Activated T-cell treated with anti-CD3 and anti-CD28 coated beads, Interleukin-2, amount 50 U/mL, for 48 hours (primary cell): ENCODE measurements around the gene WSB1.

Source experiments
- DNase-seq, 2 experiments: peaks; one replicate each; pipeline ENCODE4 v3.0.0-alpha.2; 2020

Gene WSB1

GRCh38 chr17:27281438-27281837 is 12.5 kb upstream of the WSB1 start:
- DNase-seq: no peak

- no peak for DNase-seq
These were observed 11.8 kb upstream of the WSB1 start for GRCh38 chr17:27282054-27282551.

- no peak for DNase-seq
These were observed 10.9 kb upstream of the WSB1 start for GRCh38 chr17:27283060-27283459.

GRCh38 chr17:27283751-27284150 is 10.2 kb upstream of the WSB1 start:
- DNase-seq: no peak

- DNase-seq: no peak
These were observed 9.0 kb upstream of the WSB1 start for GRCh38 chr17:27284811-27285415.

GRCh38 chr17:27285516-27285915 is 8.4 kb upstream of the WSB1 start:
- no peak for DNase-seq

- no peak for DNase-seq
These were observed 5.7 kb upstream of the WSB1 start for GRCh38 chr17:27288183-27288582.

GRCh38 chr17:27289856-27290255 is 4.1 kb upstream of the WSB1 start:
- DNase-seq: no peak

GRCh38 chr17:27290916-27291598 is 2.9 kb upstream of the WSB1 start:
- DNase-seq: no peak

GRCh38 chr17:27293359-27293897 is 486 bp upstream of the WSB1 start:
- DNase-seq: peak; percentile 34 to 38

GRCh38 chr17:27294689-27295630 is 1.0 kb downstream of the WSB1 start:
- peak; percentile 48 to 50 for DNase-seq

GRCh38 chr17:27295945-27296344 is 2.0 kb downstream of the WSB1 start:
- DNase-seq: peak; percentile 23 to 25

GRCh38 chr17:27296428-27296979 is 2.6 kb downstream of the WSB1 start:
- DNase-seq: no peak

- DNase-seq: no peak
These were observed 5.6 kb downstream of the WSB1 start for GRCh38 chr17:27299384-27300049.

GRCh38 chr17:27303734-27304133 is 9.8 kb downstream of the WSB1 start:
- no peak for DNase-seq

GRCh38 chr17:27306276-27306835 is 12.4 kb downstream of the WSB1 start:
- no peak for DNase-seq

GRCh38 chr17:27310565-27311110 is 16.7 kb downstream of the WSB1 start:
- DNase-seq: no peak

- no peak for DNase-seq
These were observed 19.4 kb downstream of the WSB1 start for GRCh38 chr17:27313301-27313700.

- DNase-seq: no peak
These were observed 21.4 kb downstream of the WSB1 start for GRCh38 chr17:27315322-27315721.

- DNase-seq: no peak
These were observed 22.0 kb downstream of the WSB1 start for GRCh38 chr17:27315796-27316465.

- no peak for DNase-seq
These were observed 24.3 kb downstream of the WSB1 start for GRCh38 chr17:27318228-27318627.
